ENCODE results near the gene USB1.

The USB1 gene

DNA sequence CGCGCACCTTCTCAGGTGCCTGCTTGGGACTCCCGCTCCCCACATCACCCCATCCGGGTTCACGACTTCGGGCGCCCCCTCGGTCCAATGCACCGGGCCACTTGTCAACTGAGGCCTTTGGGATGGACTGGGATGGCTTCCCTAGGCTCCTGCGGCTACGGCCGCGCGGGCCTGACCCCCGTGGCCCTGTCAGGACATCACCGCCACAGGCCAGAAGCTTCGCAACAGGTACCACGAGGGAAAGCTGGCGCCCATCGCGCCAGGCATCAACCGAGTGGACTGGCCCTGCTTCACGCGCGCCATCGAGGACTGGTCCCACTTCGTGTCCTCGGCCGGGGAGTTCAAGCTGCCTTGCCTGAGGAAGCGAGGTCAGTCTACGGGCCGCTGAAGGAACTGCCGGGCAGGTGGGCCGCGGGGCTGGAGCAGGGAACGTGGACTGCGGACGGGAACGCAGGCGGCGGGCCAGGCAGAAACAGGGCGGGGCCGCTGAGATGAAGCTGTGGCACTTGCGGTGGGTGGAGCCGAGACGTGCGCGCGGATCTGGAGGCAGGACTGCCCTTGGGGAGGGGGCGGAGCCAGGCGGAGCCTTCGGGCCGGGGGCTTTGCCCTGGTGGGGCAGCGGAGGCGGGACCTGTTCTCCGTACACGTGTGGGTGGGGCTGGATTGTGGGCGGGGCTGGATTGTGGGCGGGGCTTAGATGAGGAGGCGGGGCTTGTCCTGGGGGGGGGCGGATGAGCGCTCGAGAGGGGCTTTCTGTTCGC lies 16.6 kb upstream of the USB1 start:
- Histone ChIP-seq H3K36me3 (ENCODE audit: control insufficient read depth in 2 of 2, insufficient read depth in 2 of 2, low read length in 2 of 2) (no peaks in the 10 kb centered on the region), H3K27me3 (ENCODE audit: control insufficient read depth in 1 of 2, insufficient read depth in 2 of 2, low read length in 2 of 2) (peaks cover 0 to 2% of the 10 kb centered on the region in 2 donors), H3K4me3 (ENCODE audit: low read length in 2 of 2) (peak overlapping the region; percentile 71 to 78), H3K9ac (ENCODE audit: low read length in 2 of 2) (peak overlapping the region in 1 of 2 donors; percentile 48), H3K4me1 (ENCODE audit: control insufficient read depth, insufficient read depth, low read length) (peaks cover 13% of the 10 kb centered on the region), H3K9me3 (ENCODE audit: control insufficient read depth in 2 of 2, low read length in 2 of 2) (no peaks in the 10 kb centered on the region), H3K27ac (ENCODE audit: low read length) (no peak overlapping the region)

GRCh38 chr16:57985204-57986181 lies 15.7 kb upstream of the USB1 start:
- Histone ChIP-seq H3K4me1 (ENCODE audit: control insufficient read depth, insufficient read depth, low read length) (peaks cover 13% of the 10 kb centered on the region), H3K27me3 (ENCODE audit: control insufficient read depth in 1 of 2, insufficient read depth in 2 of 2, low read length in 2 of 2) (peaks cover 0 to 2% of the 10 kb centered on the region in 2 donors), H3K36me3 (ENCODE audit: control insufficient read depth in 2 of 2, insufficient read depth in 2 of 2, low read length in 2 of 2) (no peaks in the 10 kb centered on the region)

GRCh38 chr16:57986196-57986595 lies 15.0 kb upstream of the USB1 start:
- Histone ChIP-seq H3K27me3 (ENCODE audit: control insufficient read depth in 1 of 2, insufficient read depth in 2 of 2, low read length in 2 of 2) (peaks cover 0 to 2% of the 10 kb centered on the region in 2 donors), H3K27ac (ENCODE audit: low read length) (no peak overlapping the region), H3K4me3 (ENCODE audit: low read length in 2 of 2) (no peak overlapping the region)

More at GRCh38 chr16:57985204-57986181, 15.7 kb upstream of the USB1 start:
- Histone ChIP-seq H3K27ac (ENCODE audit: low read length) (no peak overlapping the region), H3K4me3 (ENCODE audit: low read length in 2 of 2) (peak overlapping the region; percentile 71 to 78), H3K9ac (ENCODE audit: low read length in 2 of 2) (peak overlapping the region; percentile 29 to 48), H3K9me3 (ENCODE audit: control insufficient read depth in 2 of 2, low read length in 2 of 2) (no peaks in the 10 kb centered on the region)

DNA sequence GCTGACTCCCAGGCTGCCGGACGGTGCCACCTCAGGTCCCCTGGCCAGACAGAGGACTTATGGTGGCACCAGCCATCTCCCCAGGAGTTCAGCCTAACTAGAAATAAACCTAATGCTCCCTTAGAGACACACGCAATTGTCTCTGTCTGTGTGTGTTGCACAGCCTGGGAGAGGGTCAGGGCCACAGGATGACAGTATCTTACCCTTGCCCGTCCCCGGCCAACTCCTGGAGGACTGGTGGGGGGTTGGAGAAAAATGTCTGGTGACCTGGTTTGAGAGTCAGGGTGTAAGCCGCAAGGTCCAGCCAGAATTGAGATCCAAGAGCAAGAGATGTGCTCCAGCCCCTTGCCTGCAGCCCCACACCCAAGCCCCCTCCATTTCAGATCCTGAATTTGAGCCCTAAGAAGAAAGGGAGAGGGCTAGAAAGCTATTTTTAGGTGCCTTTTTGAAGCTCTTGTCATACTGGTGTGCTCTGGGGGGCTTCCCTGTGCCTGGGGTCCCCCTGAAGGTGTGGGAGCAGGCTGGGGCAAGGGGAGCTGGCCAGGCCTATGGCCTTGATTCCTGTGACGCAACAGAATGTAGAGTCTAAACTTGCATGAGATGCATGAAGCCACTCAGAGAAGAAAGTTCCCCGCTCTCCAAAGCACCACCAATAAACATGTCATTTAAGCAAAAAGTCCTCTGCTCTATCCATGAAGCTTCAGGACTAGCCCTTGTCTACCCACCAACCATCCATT lies 13.6 kb upstream of the USB1 start:
- peaks cover 13% of the 10 kb centered on the region for H3K4me1 ChIP-seq (ENCODE audit: control insufficient read depth, insufficient read depth, low read length)
- H3K4me3 ChIP-seq (ENCODE audit: low read length in 2 of 2), result no peak overlapping the region
- H3K9me3 ChIP-seq (ENCODE audit: control insufficient read depth in 2 of 2, low read length in 2 of 2), result no peaks in the 10 kb centered on the region
- peaks cover 0 to 2% of the 10 kb centered on the region in 2 donors for H3K27me3 ChIP-seq (ENCODE audit: control insufficient read depth in 1 of 2, insufficient read depth in 2 of 2, low read length in 2 of 2)
- no peak overlapping the region for H3K9ac ChIP-seq (ENCODE audit: low read length in 2 of 2)
- H3K27ac ChIP-seq (ENCODE audit: low read length), result no peak overlapping the region
- H3K36me3 ChIP-seq (ENCODE audit: control insufficient read depth in 2 of 2, insufficient read depth in 2 of 2, low read length in 2 of 2), result no peaks in the 10 kb centered on the region

More at GRCh38 chr16:57986196-57986595, 15.0 kb upstream of the USB1 start:
- Histone ChIP-seq H3K9me3 (ENCODE audit: control insufficient read depth in 2 of 2, low read length in 2 of 2) (no peaks in the 10 kb centered on the region), H3K4me1 (ENCODE audit: control insufficient read depth, insufficient read depth, low read length) (peaks cover 13% of the 10 kb centered on the region), H3K36me3 (ENCODE audit: control insufficient read depth in 2 of 2, insufficient read depth in 2 of 2, low read length in 2 of 2) (no peaks in the 10 kb centered on the region), H3K9ac (ENCODE audit: low read length in 2 of 2) (no peak overlapping the region)

GRCh38 chr16:57988929-57989328 lies 12.3 kb upstream of the USB1 start:
- H3K27ac ChIP-seq (ENCODE audit: low read length), result no peak overlapping the region

GRCh38 chr16:57991551-57992059 lies 9.6 kb upstream of the USB1 start:
- H3K4me3 ChIP-seq (ENCODE audit: low read length in 2 of 2), result no peak overlapping the region
- H3K9ac ChIP-seq (ENCODE audit: low read length in 2 of 2), result no peak overlapping the region
- H3K27me3 ChIP-seq (ENCODE audit: control insufficient read depth in 1 of 2, insufficient read depth in 2 of 2, low read length in 2 of 2), result no peaks in the 10 kb centered on the region
- H3K4me1 ChIP-seq (ENCODE audit: control insufficient read depth, insufficient read depth, low read length), result no peaks in the 10 kb centered on the region
- peaks cover 0 to 25% of the 10 kb centered on the region in 2 donors for H3K36me3 ChIP-seq (ENCODE audit: control insufficient read depth in 2 of 2, insufficient read depth in 2 of 2, low read length in 2 of 2)
- no peak overlapping the region for H3K27ac ChIP-seq (ENCODE audit: low read length)
- H3K9me3 ChIP-seq (ENCODE audit: control insufficient read depth in 2 of 2, low read length in 2 of 2), result no peaks in the 10 kb centered on the region

More at GRCh38 chr16:57988929-57989328, 12.3 kb upstream of the USB1 start:
- H3K9ac ChIP-seq (ENCODE audit: low read length in 2 of 2), result no peak overlapping the region
- no peaks in the 10 kb centered on the region for H3K9me3 ChIP-seq (ENCODE audit: control insufficient read depth in 2 of 2, low read length in 2 of 2)
- H3K4me1 ChIP-seq (ENCODE audit: control insufficient read depth, insufficient read depth, low read length), result peaks cover 13% of the 10 kb centered on the region
- peaks cover 0 to 2% of the 10 kb centered on the region in 2 donors for H3K27me3 ChIP-seq (ENCODE audit: control insufficient read depth in 1 of 2, insufficient read depth in 2 of 2, low read length in 2 of 2)
- peaks cover 0 to 6% of the 10 kb centered on the region in 2 donors for H3K36me3 ChIP-seq (ENCODE audit: control insufficient read depth in 2 of 2, insufficient read depth in 2 of 2, low read length in 2 of 2)
- H3K4me3 ChIP-seq (ENCODE audit: low read length in 2 of 2), result no peak overlapping the region

DNA sequence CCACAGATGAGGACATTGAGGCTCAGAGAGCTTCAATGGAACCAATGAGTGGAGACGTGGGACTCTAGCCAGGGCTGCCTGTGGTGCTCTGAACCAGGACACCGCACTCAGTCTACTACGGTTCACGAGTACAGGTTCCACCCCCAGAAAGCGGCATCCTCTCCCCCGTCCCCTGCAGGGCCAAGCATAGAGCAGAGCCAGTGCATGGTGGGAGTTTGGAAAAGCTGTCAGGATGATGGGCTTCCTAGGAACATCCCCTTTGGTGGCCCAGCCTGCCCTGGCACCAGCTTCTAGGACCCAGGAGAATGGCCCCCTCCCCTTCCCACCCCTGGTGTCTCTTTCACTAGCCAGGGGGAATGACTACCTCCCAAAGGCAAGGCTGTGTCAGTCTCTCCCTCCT lies 9.1 kb upstream of the USB1 start:
- no peak overlapping the region for H3K27ac ChIP-seq (ENCODE audit: low read length)
- no peak overlapping the region for H3K9ac ChIP-seq (ENCODE audit: low read length in 2 of 2)
- peaks cover under 1 to 30% of the 10 kb centered on the region in 2 donors for H3K36me3 ChIP-seq (ENCODE audit: control insufficient read depth in 2 of 2, insufficient read depth in 2 of 2, low read length in 2 of 2)
- no peaks in the 10 kb centered on the region for H3K27me3 ChIP-seq (ENCODE audit: control insufficient read depth in 1 of 2, insufficient read depth in 2 of 2, low read length in 2 of 2)
- H3K4me3 ChIP-seq (ENCODE audit: low read length in 2 of 2), result no peak overlapping the region
- H3K4me1 ChIP-seq (ENCODE audit: control insufficient read depth, insufficient read depth, low read length), result no peaks in the 10 kb centered on the region
- H3K9me3 ChIP-seq (ENCODE audit: control insufficient read depth in 2 of 2, low read length in 2 of 2), result no peaks in the 10 kb centered on the region

DNA sequence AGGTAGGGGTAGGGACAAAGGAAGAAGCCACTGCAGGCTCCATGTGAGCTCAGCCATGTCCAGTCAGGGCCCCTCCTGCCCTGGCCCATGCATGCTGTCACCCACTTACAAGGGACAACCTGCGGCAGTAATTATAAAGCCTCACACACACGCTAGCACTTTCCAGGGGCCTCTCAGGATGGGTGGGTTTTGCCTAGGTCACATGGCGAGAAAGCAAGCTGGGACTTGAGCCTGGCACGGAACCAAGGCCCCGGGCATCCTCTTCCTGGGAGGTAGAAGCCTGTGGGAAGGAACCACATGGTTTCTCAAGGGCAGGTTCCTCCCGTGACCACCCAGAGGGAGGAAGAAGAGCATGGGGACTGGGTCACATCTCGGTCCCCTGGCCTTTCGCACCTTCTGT lies 7.8 kb upstream of the USB1 start:
- Histone ChIP-seq H3K4me3 (ENCODE audit: low read length in 2 of 2) (no peak overlapping the region), H3K27ac (ENCODE audit: low read length) (no peak overlapping the region), H3K9me3 (ENCODE audit: control insufficient read depth in 2 of 2, low read length in 2 of 2) (no peaks in the 10 kb centered on the region), H3K4me1 (ENCODE audit: control insufficient read depth, insufficient read depth, low read length) (peaks cover 2% of the 10 kb centered on the region), H3K27me3 (ENCODE audit: control insufficient read depth in 1 of 2, insufficient read depth in 2 of 2, low read length in 2 of 2) (no peaks in the 10 kb centered on the region), H3K36me3 (ENCODE audit: control insufficient read depth in 2 of 2, insufficient read depth in 2 of 2, low read length in 2 of 2) (peaks cover 7 to 38% of the 10 kb centered on the region in 2 donors), H3K9ac (ENCODE audit: low read length in 2 of 2) (no peak overlapping the region)

- peaks cover 5% of the 10 kb centered on the region for H3K4me1 ChIP-seq (ENCODE audit: control insufficient read depth, insufficient read depth, low read length)
- no peak overlapping the region for H3K27ac ChIP-seq (ENCODE audit: low read length)
- peaks cover 7 to 38% of the 10 kb centered on the region in 2 donors for H3K36me3 ChIP-seq (ENCODE audit: control insufficient read depth in 2 of 2, insufficient read depth in 2 of 2, low read length in 2 of 2)
Observed at GRCh38 chr16:57993897-57994296, 7.3 kb upstream of the USB1 start.

GRCh38 chr16:57994361-57994760 lies 6.8 kb upstream of the USB1 start:
- Histone ChIP-seq H3K27me3 (ENCODE audit: control insufficient read depth in 1 of 2, insufficient read depth in 2 of 2, low read length in 2 of 2) (no peaks in the 10 kb centered on the region), H3K9me3 (ENCODE audit: control insufficient read depth in 2 of 2, low read length in 2 of 2) (no peaks in the 10 kb centered on the region), H3K4me1 (ENCODE audit: control insufficient read depth, insufficient read depth, low read length) (peaks cover 9% of the 10 kb centered on the region), H3K4me3 (ENCODE audit: low read length in 2 of 2) (no peak overlapping the region), H3K36me3 (ENCODE audit: control insufficient read depth in 2 of 2, insufficient read depth in 2 of 2, low read length in 2 of 2) (peaks cover 7 to 38% of the 10 kb centered on the region in 2 donors), H3K27ac (ENCODE audit: low read length) (no peak overlapping the region), H3K9ac (ENCODE audit: low read length in 2 of 2) (no peak overlapping the region)

More at GRCh38 chr16:57993897-57994296, 7.3 kb upstream of the USB1 start:
- Histone ChIP-seq H3K9me3 (ENCODE audit: control insufficient read depth in 2 of 2, low read length in 2 of 2) (no peaks in the 10 kb centered on the region), H3K4me3 (ENCODE audit: low read length in 2 of 2) (no peak overlapping the region), H3K9ac (ENCODE audit: low read length in 2 of 2) (no peak overlapping the region), H3K27me3 (ENCODE audit: control insufficient read depth in 1 of 2, insufficient read depth in 2 of 2, low read length in 2 of 2) (no peaks in the 10 kb centered on the region)

All from stomach smooth muscle (tissue), 2 donors.